Esophagus (tissue), 2 donors: Measurements from ENCODE around the gene TFCP2. TPM values are rescaled to one million over a fixed set of nuclear protein-coding genes. Genes with fewer than 3 reads are reported as not detected.
A peak's percentile ranks its signal among the peaks of the same experiment; 100 is the strongest.
"Not testable (repeated sequence)": the region's sequence is repeated elsewhere in the genome, so short reads cannot be mapped to it uniquely, and the experiment has no call there.

Source experiments
- H3K27ac ChIP-seq, 2 donors: one replicate each; pipeline ENCODE4 v1.5.1; 2013; ENCODE audit warnings: low read depth in 2 of 2, mild to moderate bottlenecking in 2 of 2, inconsistent platforms in 1 of 2, low read length in 1 of 2, moderate library complexity in 1 of 2
- H3K27me3 ChIP-seq, 2 donors: one replicate each; pipeline ENCODE4 v1.6.1; 2013; ENCODE audit warnings: low read length in 2 of 2, control low read depth in 1 of 2, mild to moderate bottlenecking in 1 of 2; ENCODE audit not compliant: insufficient read depth in 2 of 2, control insufficient read depth in 1 of 2
- H3K36me3 ChIP-seq, 2 donors: one replicate each; pipeline ENCODE4 v1.6.1; 2013; ENCODE audit warnings: low read length in 1 of 2; ENCODE audit not compliant: control insufficient read depth in 2 of 2, insufficient read depth in 2 of 2
- H3K4me1 ChIP-seq, 2 donors: one replicate each; pipeline ENCODE4 v1.6.1; 2013; ENCODE audit warnings: low read length in 1 of 2; ENCODE audit not compliant: control insufficient read depth in 2 of 2, insufficient read depth in 2 of 2
- H3K4me3 ChIP-seq, 2 donors: one replicate each; pipeline ENCODE4 v1.5.1; 2013; ENCODE audit warnings: low read length in 2 of 2, mild to moderate bottlenecking in 2 of 2, low read depth in 1 of 2, moderate library complexity in 1 of 2
- H3K9me3 ChIP-seq, 2 donors: one replicate each; pipeline ENCODE4 v1.6.1; 2013; ENCODE audit warnings: mild to moderate bottlenecking in 2 of 2, low read depth in 1 of 2, low read length in 1 of 2, moderate library complexity in 1 of 2; ENCODE audit not compliant: control insufficient read depth in 2 of 2, insufficient read depth in 1 of 2
- WGBS, 2 donors: extraction: QIAGEN DNeasy Blood & Tissue Kit; methylation state at CpG; one replicate each; pipeline ENCODE4 v1.1.7; 2013; 5-methylcytosine and 5-hydroxymethylcytosine counted together
- polyA plus RNA-seq, 2 donors: library from polyadenylated mRNA; stranded (reverse); fragments of 200-250 nt; gene quantifications; one replicate each; pipeline ENCODE4 v1.2.3, GENCODE V29; 2013
- donor health status: healthy with polysubstance abuse.
- donor health status: Bipolar disorder and iron deficiency.

TFCP2 gene
- polyA plus RNA-seq, 2 donors = 7.6 to 9.6 TPM

GRCh38 chr12:51078866-51079265 is 94.1 kb downstream of the TFCP2 start:
- not testable (repeated sequence) for H3K27ac ChIP-seq, H3K27me3 ChIP-seq, H3K4me3 ChIP-seq, H3K9me3 ChIP-seq, H3K4me1 ChIP-seq, H3K36me3 ChIP-seq
- WGBS, 2 donors = 92 to 96% methylated on average over 6 of the region's 6 CpGs

- not testable (repeated sequence) for H3K36me3 ChIP-seq, H3K27ac ChIP-seq, H3K27me3 ChIP-seq, H3K9me3 ChIP-seq, H3K4me1 ChIP-seq, H3K4me3 ChIP-seq
- 84% methylated on average over 5 of the region's 5 CpGs for WGBS, 2 donors
Observed at GRCh38 chr12:51078346-51078745, 94.6 kb downstream of the TFCP2 start.

GRCh38 chr12:51077930-51078329 is 95.0 kb downstream of the TFCP2 start:
- Histone ChIP-seq H3K36me3 (peaks cover 1 to 7% of the 10 kb centered on the region in 2 donors), H3K4me1 (no peaks in the 10 kb centered on the region), H3K27ac (peak overlapping the region in 1 of 2 donors; percentile 22), H3K27me3 (no peaks in the 10 kb centered on the region), H3K9me3 (no peaks in the 10 kb centered on the region), H3K4me3 (no peak overlapping the region)
- WGBS, 2 donors = 60 to 63% methylated on average over 5 of the region's 5 CpGs

- no peaks in the 10 kb centered on the region for H3K9me3 ChIP-seq
- no peaks in the 10 kb centered on the region for H3K4me1 ChIP-seq
- no peak overlapping the region for H3K27ac ChIP-seq
- WGBS, 2 donors = 87 to 89% methylated on average over 10 of the region's 10 CpGs
- peaks cover 7 to 8% of the 10 kb centered on the region in 2 donors for H3K36me3 ChIP-seq
- no peak overlapping the region for H3K4me3 ChIP-seq
- H3K27me3 ChIP-seq = no peaks in the 10 kb centered on the region
Observed at GRCh38 chr12:51076236-51076930, 96.6 kb downstream of the TFCP2 start.

GRCh38 chr12:51075390-51075789 is 97.5 kb downstream of the TFCP2 start:
- H3K36me3 ChIP-seq = peaks cover 7 to 8% of the 10 kb centered on the region in 2 donors
- WGBS, 2 donors = 94 to 97% methylated on average over 5 of the region's 5 CpGs

GRCh38 chr12:51071663-51072062 is 101.3 kb downstream of the TFCP2 start:
- WGBS, 2 donors = 77 to 82% methylated on average over 2 of the region's 2 CpGs
- Histone ChIP-seq H3K9me3 (no peaks in the 10 kb centered on the region), H3K4me1 (no peaks in the 10 kb centered on the region), H3K36me3 (peaks cover 15 to 20% of the 10 kb centered on the region in 2 donors), H3K4me3 (no peak overlapping the region), H3K27ac (no peak overlapping the region), H3K27me3 (no peaks in the 10 kb centered on the region)

More at GRCh38 chr12:51075390-51075789, 97.5 kb downstream of the TFCP2 start:
- Histone ChIP-seq H3K27me3 (no peaks in the 10 kb centered on the region), H3K27ac (no peak overlapping the region), H3K4me1 (no peaks in the 10 kb centered on the region), H3K4me3 (no peak overlapping the region), H3K9me3 (no peaks in the 10 kb centered on the region)

- 86 to 91% methylated on average over 3 of the region's 3 CpGs for WGBS, 2 donors
- no peaks in the 10 kb centered on the region for H3K9me3 ChIP-seq
- no peak overlapping the region for H3K4me3 ChIP-seq
- H3K36me3 ChIP-seq = peaks cover 15 to 21% of the 10 kb centered on the region in 2 donors
- H3K27ac ChIP-seq = no peak overlapping the region
- H3K27me3 ChIP-seq = no peaks in the 10 kb centered on the region
- no peaks in the 10 kb centered on the region for H3K4me1 ChIP-seq
Observed at GRCh38 chr12:51070004-51070403, 102.9 kb downstream of the TFCP2 start.

GRCh38 chr12:51067771-51068170 is 105.2 kb downstream of the TFCP2 start:
- Histone ChIP-seq H3K9me3 (no peaks in the 10 kb centered on the region), H3K4me3 (no peak overlapping the region), H3K27me3 (no peaks in the 10 kb centered on the region), H3K36me3 (peaks cover 23 to 27% of the 10 kb centered on the region in 2 donors), H3K27ac (no peak overlapping the region), H3K4me1 (no peaks in the 10 kb centered on the region)
- WGBS, 2 donors = 76 to 90% methylated on average over 7 of the region's 7 CpGs

GRCh38 chr12:51067229-51067628 is 105.7 kb downstream of the TFCP2 start:
- H3K36me3 ChIP-seq = peaks cover 21 to 29% of the 10 kb centered on the region in 2 donors
- H3K4me3 ChIP-seq = no peak overlapping the region
- H3K4me1 ChIP-seq = no peaks in the 10 kb centered on the region
- WGBS, 2 donors = 90 to 91% methylated on average over 4 of the region's 4 CpGs
- H3K27ac ChIP-seq = no peak overlapping the region
- H3K9me3 ChIP-seq = no peaks in the 10 kb centered on the region
- no peaks in the 10 kb centered on the region for H3K27me3 ChIP-seq

GRCh38 chr12:51065530-51065929 is 107.4 kb downstream of the TFCP2 start:
- 95 to 97% methylated on average over 5 of the region's 5 CpGs for WGBS, 2 donors
- Histone ChIP-seq H3K27ac (no peak overlapping the region), H3K36me3 (peaks cover 22 to 29% of the 10 kb centered on the region in 2 donors)

More at GRCh38 chr12:51065530-51065929, 107.4 kb downstream of the TFCP2 start:
- Histone ChIP-seq H3K9me3 (no peaks in the 10 kb centered on the region), H3K4me1 (no peaks in the 10 kb centered on the region), H3K4me3 (no peak overlapping the region), H3K27me3 (no peaks in the 10 kb centered on the region)
